COLO668 (cell line): ENCODE measurements around the gene YY1.
"Not testable (repeated sequence)": the region's sequence is repeated elsewhere in the genome, so short reads cannot be mapped to it uniquely, and the experiment has no call there.

ENCODE experiments used
- DNase-seq: peaks from one replicate; lab custom pipeline; 2025; ENCODE audit not compliant: unreplicated experiment; lab: John Stamatoyannopoulos, UW

The YY1 gene

GRCh38 chr14:100295376-100296105 lies 56.6 kb downstream of the YY1 start:
- DNase-seq: no peak

- DNase-seq: no peak
Measured at GRCh38 chr14:100296106-100296651, 57.2 kb downstream of the YY1 start.

- not testable (repeated sequence) for DNase-seq
Measured at GRCh38 chr14:100296729-100297128, 57.8 kb downstream of the YY1 start.

DNA sequence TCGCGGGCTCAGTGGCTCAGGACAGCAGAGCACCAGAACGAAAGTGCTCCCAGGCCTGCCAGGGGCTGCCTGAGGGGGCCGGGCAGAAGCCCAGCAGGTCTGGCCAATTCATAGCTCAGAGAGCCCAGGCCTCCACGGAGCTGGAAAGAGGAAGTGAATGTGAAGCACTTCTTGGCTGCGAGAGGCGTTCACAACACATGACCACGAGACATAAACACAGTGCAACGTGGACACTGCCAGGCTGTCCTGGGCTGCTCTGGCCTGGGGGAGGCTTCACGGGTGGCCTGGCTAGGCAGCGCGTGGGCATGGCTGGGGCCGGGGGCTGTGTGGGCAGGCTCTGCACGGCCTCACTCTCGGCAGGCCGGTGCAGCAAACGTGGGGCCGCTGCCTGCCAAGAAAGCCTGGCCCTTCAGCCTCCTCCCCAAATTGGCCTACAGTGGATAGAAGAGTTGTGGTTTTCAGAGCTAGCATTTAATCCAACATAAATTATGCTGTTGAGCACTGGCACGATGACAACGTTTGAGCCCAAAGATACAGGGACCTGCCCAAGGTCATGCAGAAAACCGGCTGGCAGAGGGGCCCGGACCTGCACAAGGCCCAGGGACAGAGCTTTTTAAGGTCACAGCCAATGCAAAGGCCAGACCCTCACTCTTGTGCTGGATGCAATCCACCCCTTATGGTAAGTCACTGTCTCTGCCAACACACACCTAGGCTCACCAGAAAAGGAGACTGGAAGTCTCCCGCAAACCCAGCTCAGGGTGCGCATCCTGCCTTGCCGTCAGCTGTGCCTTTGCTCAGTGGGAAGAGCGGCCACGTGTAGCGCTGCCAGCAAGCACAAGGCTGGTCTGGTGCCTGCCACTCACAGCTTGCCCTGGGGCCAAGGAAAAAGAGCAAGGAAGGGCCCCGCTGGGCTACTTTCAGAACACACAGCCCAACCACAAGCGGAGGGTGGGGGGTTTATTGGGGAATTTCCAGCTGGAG lies 58.7 kb downstream of the YY1 start:
- no peak for DNase-seq

- no peak for DNase-seq
Measured at GRCh38 chr14:100298551-100299237, 59.8 kb downstream of the YY1 start.

DNA sequence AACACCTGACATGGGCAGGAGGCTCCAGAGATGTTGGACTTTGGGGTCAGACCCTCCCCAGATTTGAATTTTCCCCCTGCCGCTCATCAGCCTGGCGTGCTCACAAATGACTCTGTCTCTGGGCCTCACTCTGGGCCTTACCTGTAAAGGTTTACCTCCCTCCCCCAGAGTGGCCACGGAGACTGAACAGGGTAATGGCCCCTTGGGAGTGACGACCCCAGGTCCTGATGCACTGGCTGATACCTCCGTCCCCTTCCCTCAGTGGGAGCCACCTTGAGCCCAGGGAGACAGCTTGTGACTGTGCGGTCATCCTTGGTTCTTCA lies 60.3 kb downstream of the YY1 start:
- no peak for DNase-seq

DNA sequence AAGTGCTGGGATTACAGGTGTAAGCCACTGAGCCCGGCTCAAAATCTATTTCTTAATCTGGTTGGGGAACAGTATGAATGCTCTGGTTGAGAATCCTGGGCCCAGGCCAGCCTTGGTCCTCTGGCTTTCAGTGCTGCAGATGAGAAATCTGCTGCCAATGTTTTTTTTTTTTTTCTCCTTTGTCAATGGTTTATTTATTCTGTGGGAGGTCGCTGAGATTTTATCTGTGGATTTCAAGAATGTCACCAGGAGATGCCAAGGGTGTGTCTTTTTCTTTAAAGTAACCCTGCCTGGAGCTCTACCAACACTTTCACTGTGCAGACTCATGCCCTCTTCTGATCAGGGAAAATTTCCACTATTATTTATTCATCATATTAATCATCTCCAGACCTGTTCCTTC lies 63.7 kb downstream of the YY1 start:
- no peak for DNase-seq

DNA sequence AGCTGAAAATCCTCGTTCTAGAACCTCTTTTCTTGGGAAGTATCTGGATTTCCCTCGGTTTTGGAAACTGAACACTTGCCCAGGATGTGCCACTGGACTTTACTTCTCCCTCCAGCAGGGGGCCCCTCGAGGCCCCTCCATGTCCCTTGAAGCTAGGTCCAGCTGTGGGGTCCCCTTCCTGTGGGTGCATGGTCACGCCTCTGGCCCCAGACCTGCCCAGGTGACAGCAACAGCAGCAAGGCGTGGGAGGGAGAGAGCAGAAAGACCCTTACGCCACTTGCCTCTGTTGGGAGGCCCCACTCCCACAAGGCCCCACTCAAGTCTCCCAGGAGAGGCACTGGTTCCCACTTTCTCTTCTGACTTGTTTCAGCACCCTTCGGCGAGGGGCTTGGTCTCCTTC lies 64.2 kb downstream of the YY1 start:
- DNase-seq: peak; percentile 51

- DNase-seq: no peak
Measured at GRCh38 chr14:100303925-100304324, 65.0 kb downstream of the YY1 start.

DNA sequence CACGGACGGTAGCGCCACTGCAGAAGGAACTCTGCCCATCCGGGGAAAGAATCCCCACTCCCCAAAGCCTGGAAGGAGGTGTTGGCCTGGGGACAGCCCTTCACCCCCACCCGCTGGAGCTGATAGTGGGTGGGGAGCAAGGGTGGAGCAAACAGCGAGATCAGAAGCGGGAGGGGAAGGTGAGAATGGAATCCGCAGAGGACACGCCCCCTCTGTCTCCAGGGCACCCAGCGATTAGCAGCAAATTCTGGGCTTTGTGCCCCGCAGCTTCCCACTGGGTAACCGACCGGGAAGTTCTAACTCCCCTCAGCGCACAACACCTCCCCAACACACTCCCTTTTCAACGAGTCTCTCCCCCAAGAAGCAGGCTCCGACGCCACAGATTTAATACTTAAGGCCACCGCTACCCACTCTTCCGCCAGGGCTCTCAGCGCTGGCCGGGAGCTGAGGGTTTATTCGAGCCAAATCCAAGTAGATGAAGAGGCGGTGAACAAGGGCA lies 65.9 kb downstream of the YY1 start:
- peak; percentile 65 for DNase-seq

GRCh38 chr14:100305324-100306100 lies 66.6 kb downstream of the YY1 start:
- peak; percentile 65 for DNase-seq

DNA sequence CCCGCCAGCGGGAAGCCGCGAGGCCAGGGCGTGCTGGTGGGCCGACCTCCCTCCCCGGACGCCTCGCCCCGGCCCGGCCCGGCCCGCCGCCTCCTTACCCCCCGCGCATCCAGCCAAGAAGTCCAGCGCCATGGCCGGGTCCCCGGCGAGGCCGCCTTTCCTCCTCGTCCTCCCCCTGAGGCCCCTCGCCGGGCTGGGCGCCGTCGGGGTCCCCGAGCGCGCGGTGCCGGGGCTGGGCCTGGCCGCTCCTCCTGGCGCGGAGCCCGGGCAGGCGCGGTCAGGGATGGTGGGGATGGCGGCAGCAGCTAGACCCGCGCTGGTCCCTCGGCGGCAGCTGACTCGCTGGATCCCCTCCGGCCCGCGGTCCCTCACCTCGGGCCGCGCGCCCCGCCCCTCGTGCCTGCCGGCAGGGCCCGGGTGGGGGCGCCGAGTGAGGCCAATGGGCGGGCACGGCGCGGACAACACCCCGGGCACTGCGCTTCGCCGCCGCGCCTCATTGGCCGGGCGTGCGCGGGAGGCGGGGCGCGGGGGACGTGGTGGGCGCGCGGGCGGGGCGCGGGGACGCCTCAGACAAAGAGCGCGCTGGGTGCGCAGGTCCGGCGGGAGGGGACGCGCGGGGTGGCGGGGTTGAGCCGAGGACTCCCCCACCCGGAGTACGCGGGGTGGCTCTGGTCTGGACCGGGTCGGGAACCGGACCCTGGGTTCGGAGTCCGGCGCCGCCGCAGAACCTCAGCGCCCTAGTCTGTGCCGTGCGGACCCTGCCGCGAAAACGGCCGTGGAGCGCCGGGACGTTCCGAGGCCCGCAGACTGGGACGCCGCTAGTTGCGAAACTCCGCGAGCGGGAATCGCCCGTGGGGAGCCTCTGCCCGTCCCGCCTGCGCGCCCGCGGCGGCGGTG lies 67.4 kb downstream of the YY1 start, which contains the start of gene SLC25A29:
Gene SLC25A29 (minus strand): TSS at position 344 of the 897 bp plus-strand sequence. CDS start 212 bp downstream, at position 132.
- peak; percentile 99 for DNase-seq

- DNase-seq: peak; percentile 62
Measured at GRCh38 chr14:100306998-100307765, 68.2 kb downstream of the YY1 start.

DNA sequence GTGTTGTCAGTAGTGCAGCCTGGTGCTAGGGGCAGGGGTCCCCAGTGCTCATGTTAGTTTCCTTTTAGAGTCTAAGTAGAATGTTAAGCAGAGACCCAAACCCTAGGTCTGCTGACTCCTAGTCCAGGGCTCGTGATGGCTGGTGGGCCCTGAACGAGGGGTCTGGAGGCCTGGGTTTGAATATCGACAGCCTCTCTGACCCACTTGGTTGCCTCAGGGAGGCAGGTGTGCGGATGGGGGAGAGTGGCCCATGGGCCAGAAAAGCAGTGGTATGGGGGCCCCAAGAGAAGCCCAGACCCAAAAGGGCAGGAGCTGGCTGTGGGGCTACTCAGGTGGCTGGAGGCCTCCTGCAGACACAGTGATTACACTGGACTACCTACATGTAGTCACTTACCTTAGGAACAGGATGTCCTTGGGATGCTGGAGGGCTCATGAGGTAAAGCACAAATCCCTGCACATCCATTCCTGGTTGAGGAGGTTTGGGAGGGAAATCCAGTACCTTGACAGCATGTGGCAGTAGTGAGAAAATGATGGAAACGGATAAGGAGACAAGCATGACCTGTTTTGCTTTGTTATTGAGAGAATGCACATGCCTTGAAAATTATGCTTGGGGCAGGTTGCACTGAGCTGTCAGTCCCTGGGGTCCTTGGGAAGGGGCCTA lies 69.0 kb downstream of the YY1 start:
- DNase-seq: no peak

GRCh38 chr14:100308427-100308792 lies 69.5 kb downstream of the YY1 start:
- DNase-seq: not testable (repeated sequence)

DNA sequence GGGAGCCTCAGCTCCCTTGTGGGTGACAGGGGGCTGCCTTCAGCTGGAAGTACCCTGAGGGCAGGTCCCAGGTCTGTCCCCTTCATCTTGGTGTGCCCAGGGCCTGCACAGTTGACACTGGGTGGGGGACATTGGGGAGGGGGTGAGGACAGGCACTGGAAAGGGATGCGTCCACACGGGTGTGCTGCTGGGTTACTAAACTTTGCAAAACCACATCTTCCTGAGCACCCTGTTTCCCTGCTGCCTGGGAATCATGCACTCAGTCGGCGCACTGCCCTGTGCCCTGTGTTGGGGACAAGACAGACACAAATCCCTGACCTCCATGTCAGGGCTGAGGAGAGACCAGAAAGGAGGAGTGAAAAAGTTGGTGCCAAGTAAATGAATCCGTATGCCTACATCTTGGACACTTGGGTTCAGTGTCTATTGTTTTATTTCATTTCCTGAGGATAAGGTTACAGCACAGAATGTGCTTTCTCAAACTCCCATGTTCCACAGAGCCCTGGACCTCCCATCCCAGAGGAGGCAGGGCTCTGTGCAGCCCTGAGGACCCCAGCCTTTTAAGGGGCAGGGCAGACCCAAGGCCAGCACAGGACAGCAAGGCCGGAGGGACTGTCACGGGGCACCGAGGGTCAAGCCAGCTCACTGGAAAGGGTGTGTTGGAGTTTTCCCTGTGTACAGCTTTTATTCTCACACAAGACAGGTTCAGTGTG lies 70.2 kb downstream of the YY1 start:
- DNase-seq: no peak

DNA sequence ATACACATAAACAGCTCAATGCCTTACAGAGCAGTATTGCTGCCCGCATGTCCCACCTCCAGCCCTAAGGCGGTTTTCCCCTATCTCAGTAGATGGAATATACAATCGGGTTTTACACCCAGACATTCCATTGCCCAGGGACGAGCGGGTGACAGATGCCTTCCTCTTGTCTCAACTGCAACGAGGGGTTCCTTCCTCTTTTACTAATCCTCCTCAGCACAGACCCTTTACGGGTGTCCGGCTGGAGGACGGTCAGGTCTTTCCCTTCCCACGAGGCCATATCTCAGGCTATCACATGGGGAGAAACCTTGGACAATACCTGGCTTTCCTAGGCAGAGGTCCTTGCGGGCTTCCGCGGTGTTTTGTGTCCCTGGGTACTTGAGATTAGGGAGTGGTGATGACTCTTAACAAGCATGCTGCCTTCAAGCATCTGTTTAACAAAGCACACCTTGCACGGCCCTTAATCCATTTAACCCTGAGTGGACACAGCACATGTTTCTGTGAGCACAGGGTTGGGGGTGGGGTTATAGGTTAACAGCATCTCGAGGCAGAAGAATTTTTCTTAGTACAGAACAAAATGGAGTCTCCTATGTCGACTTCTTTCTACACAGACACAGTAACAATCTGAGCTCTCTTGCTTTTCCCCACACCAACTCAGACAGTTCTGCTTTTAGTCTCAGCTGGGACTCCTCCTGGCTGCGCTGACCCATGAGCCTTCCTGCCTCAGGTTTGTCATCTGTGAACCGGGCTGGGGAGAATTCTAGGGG lies 73.3 kb downstream of the YY1 start:
- DNase-seq: peak; percentile 31
